Endothelial cell of umbilical vein (primary cell): Measurements from ENCODE around the gene SST. TPM values are rescaled to one million over a fixed set of nuclear protein-coding genes. Genes with fewer than 3 reads are reported as not detected.

ENCODE experiments used
- BruUV-seq: library from RNA; stranded (reverse); fragments of 400-500 nt; replicated peaks from 2 replicates; lab custom pipeline; 2021; lab: Mats Ljungman, UMichigan
- CTCF ChIA-PET: fragments of 300-600, 350-600 bp; sonication (Branson Sonifier 250); formaldehyde crosslinking; loops from one replicate; lab custom pipeline; 2021; ENCODE audit warnings: antibody characterized with exemption, inconsistent platforms; lab: Charles Lee
- POLR2A ChIA-PET: fragments of 300-600, 350-600 bp; sonication (Branson Sonifier 250); formaldehyde crosslinking; loops from one replicate; lab custom pipeline; 2021; ENCODE audit warnings: antibody characterized with exemption, inconsistent platforms; lab: Charles Lee
- DNase-seq: peaks from one replicate; pipeline ENCODE4 v3.0.0-alpha.2; 2011; ENCODE audit warnings: low read depth, low spot score
- FAIRE-seq: peaks from 2 replicates; lab custom pipeline; 2011; peaks lifted over from hg19 to GRCh38; lab: Jason Lieb, UNC
- H2AFZ ChIP-seq: 2 replicates; pipeline ENCODE4 v1.6.0; 2012; ENCODE audit warnings: low read depth, low read length, control low read depth, inconsistent platforms
- H3K27ac ChIP-seq: 2 replicates; pipeline ENCODE4 v1.5.1; 2011; ENCODE audit warnings: low read depth, mild to moderate bottlenecking, control low read depth, low read length, moderate library complexity; ENCODE audit not compliant: insufficient read depth
- H3K27me3 ChIP-seq, 2 experiments: 2 replicates each; pipeline versions ENCODE4 v1.6.0 to v1.6.1; 2011; ENCODE audit warnings: low read length in 2 of 2, mixed read lengths in 1 of 2; ENCODE audit not compliant: control insufficient read depth in 2 of 2, insufficient read depth in 2 of 2
- H3K36me3 ChIP-seq, 2 experiments: 2 replicates in 1 of 2; 3 replicates in 1 of 2; pipeline ENCODE4 v1.5.1; 2011; ENCODE audit warnings: low read length in 2 of 2, mild to moderate bottlenecking in 1 of 2, moderate library complexity in 1 of 2; ENCODE audit not compliant: control insufficient read depth in 2 of 2, insufficient read depth in 2 of 2; ENCODE audit errors: extremely low read depth in 1 of 2
- H3K4me1 ChIP-seq: 3 replicates; pipeline ENCODE4 v1.5.1; 2011; ENCODE audit warnings: mild to moderate bottlenecking, low read length; ENCODE audit not compliant: control insufficient read depth, insufficient read depth; ENCODE audit errors: extremely low read depth
- H3K4me2 ChIP-seq: 2 replicates; pipeline ENCODE4 v1.6.1; 2011; ENCODE audit warnings: low read length, control low read depth, mixed read lengths; ENCODE audit not compliant: insufficient read depth
- H3K4me3 ChIP-seq, 3 experiments: fragments of 200-600 bp in 1 of 3; sonication (generic), shearing (Covaris generic) in 1 of 3; replicated peaks in 1 of 3; 2 replicates each; pipeline ENCODE4 v1.5.1; 2011 to 2016; ENCODE audit warnings: control low read depth in 3 of 3, low read length in 3 of 3, mild to moderate bottlenecking in 2 of 3, inconsistent platforms in 1 of 3, low read depth in 1 of 3, moderate library complexity in 1 of 3; ENCODE audit not compliant: insufficient read depth in 1 of 3
- H3K79me2 ChIP-seq: 2 replicates; pipeline ENCODE4 v1.6.0; 2012; ENCODE audit warnings: low read length, inconsistent platforms; ENCODE audit not compliant: control insufficient read depth, insufficient read depth
- H3K9ac ChIP-seq: replicated peaks from 2 replicates; pipeline ENCODE3; 2011; ENCODE audit warnings: low read length, control low read depth; ENCODE audit not compliant: insufficient read depth; ENCODE audit errors: extremely low read depth
- H3K9me1 ChIP-seq: replicated peaks from 3 replicates; pipeline ENCODE4 v1.6.0; 2011; ENCODE audit warnings: mild to moderate bottlenecking, low read length; ENCODE audit not compliant: control insufficient read depth, insufficient read depth; ENCODE audit errors: extremely low read depth
- H3K9me3 ChIP-seq: replicated peaks from 2 replicates; pipeline ENCODE4 v1.5.1; 2012; ENCODE audit warnings: low read length, inconsistent platforms; ENCODE audit not compliant: control insufficient read depth, insufficient read depth
- H4K20me1 ChIP-seq: replicated peaks from 2 replicates; pipeline ENCODE3; 2011; ENCODE audit warnings: mild to moderate bottlenecking, low read length; ENCODE audit not compliant: control insufficient read depth, insufficient read depth; ENCODE audit errors: extremely low read depth
- EZH2 ChIP-seq: IDR thresholded peaks from 2 replicates; pipeline ENCODE4 v1.6.1; 2012; ENCODE audit warnings: borderline replicate concordance, low read depth, mild to moderate bottlenecking, moderate library complexity, low read length, inconsistent platforms; ENCODE audit not compliant: severe bottlenecking
- FOS ChIP-seq: IDR thresholded peaks from 2 replicates; pipeline ENCODE4 v1.6.1; 2011; ENCODE audit warnings: mild to moderate bottlenecking, low read length, moderate library complexity, borderline replicate concordance; ENCODE audit not compliant: insufficient read depth
- GATA2 ChIP-seq: IDR thresholded peaks from 2 replicates; pipeline ENCODE4 v1.7.0; 2011; ENCODE audit warnings: low read depth, mild to moderate bottlenecking, moderate library complexity, mixed read lengths, low read length; ENCODE audit not compliant: insufficient read length, insufficient read depth
- JUN ChIP-seq: IDR thresholded peaks from 2 replicates; pipeline ENCODE4 v1.6.1; 2011; ENCODE audit warnings: borderline replicate concordance, low read depth; ENCODE audit not compliant: insufficient read length, insufficient read depth
- MYC ChIP-seq: IDR thresholded peaks from one replicate; pipeline ENCODE4 v1.6.1; 2011; ENCODE audit warnings: mild to moderate bottlenecking, low read depth, low read length
- POLR2A ChIP-seq: IDR thresholded peaks from 2 replicates; pipeline ENCODE4 v1.6.1; 2012; ENCODE audit warnings: low read depth, mild to moderate bottlenecking, control low read depth, low read length
- POLR2AphosphoS5 ChIP-seq: IDR thresholded peaks from 2 replicates; pipeline ENCODE4 v1.6.1; 2012; ENCODE audit warnings: low read depth, mild to moderate bottlenecking, control low read depth, low read length, moderate library complexity; ENCODE audit not compliant: insufficient read depth
- dilution Hi-C: fragments of 300-500 bp; cut with MboI; formaldehyde crosslinking; loops from one replicate; pipeline ENCODE4 v1.15.0; 2019; ENCODE audit warnings: low sequenced_read_pairs; ENCODE audit not compliant: extremely low pct_ligation_motif_present
- intact Hi-C: fragments of 100-400 bp; cut with micrococcal nuclease; formaldehyde crosslinking; loops from one replicate; pipeline ENCODE4 v1.10.0; 2022
- polyA plus RNA-seq, 4 experiments: library from polyadenylated mRNA; depleted of rRNA in 3 of 4; stranded (reverse) in 3 of 4; unstranded in 1 of 4; fragments of >200 nt; gene quantifications; 2 replicates each; pipeline versions ENCODE4 v1.2.1 to v1.2.3, GENCODE V29; 2011 to 2012; ENCODE audit warnings: missing spikeins in 1 of 4
- total RNA-seq: library from RNA; stranded (reverse); gene quantifications from 2 replicates; pipeline ENCODE4 v1.2.3, GENCODE V29; 2021
- TF ChIP-seq, protein P1 (sequence below): IDR thresholded peaks from 2 replicates; pipeline ENCODE4 v1.6.1; 2011; ENCODE audit not compliant: insufficient read depth, insufficient read length
- TF ChIP-seq, protein P2 (sequence below), 2 donors: IDR thresholded peaks; 1 replicate in 1 of 2; 2 replicates in 1 of 2; pipeline ENCODE4 v1.5.1; 2011; ENCODE audit warnings: low read length in 2 of 2, mild to moderate bottlenecking in 2 of 2, moderate library complexity in 2 of 2, control low read depth in 1 of 2, inconsistent platforms in 1 of 2, low read depth in 1 of 2; ENCODE audit not compliant: insufficient read depth in 1 of 2; ENCODE audit errors: extremely low read depth in 1 of 2

The SST gene
- total and polyA plus RNA-seq, 2 donors (not counting 3 experiments of a cell fraction or from before 2014, with no cell fraction given), result not detected

DNA sequence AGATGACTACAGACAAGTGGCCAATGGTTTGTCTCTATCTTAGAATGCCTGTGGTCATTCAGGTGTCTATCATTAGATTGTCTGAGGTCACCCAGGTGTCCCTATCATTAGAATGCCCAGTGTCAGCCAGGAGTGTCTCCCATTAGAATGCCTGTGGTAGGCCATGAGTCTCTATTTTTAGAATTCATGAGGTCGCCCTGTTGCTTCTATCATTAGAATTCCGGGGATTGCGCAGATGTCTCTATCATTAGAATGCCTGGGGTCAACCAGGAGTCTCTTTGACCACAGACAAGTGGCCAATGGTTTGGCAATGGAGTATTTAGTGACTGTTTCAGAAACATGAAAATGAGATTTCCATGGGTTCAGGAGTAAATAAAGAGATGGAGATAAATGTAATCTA is 24.6 kb upstream of the SST start:
- Histone ChIP-seq H3K27ac (no peak overlapping the region), H3K9me1 (no peaks in the 10 kb centered on the region), H2AFZ (no peak overlapping the region), H3K9me3 (no peaks in the 10 kb centered on the region), H3K4me2 (no peak overlapping the region), H3K9ac (no peak overlapping the region), H3K4me3 (no peak overlapping the region), H3K4me1 (no peaks in the 10 kb centered on the region), H3K79me2 (no peaks in the 10 kb centered on the region), H4K20me1 (no peaks in the 10 kb centered on the region), H3K36me3 (no peaks in the 10 kb centered on the region), H3K27me3 (peaks cover 0 to 2% of the 10 kb centered on the region in 2 experiments)
- dilution Hi-C loops, result loop anchor here (25.0 kb wide), 1 partner anchor 382 kb away; no protein-coding TSS in a partner anchor
- ChIA-PET POLR2A (no interaction called here), CTCF (interaction anchor here (1.7 kb wide), 1 partner anchor 15 kb away, joined by 5 read pairs; no protein-coding TSS in a partner anchor)
- TF ChIP-seq EZH2 (no peak), FOS (no peak), JUN (no peak), GATA2 (no peak), MYC (no peak), POLR2AphosphoS5 (no peak), POLR2A (no peak)
- TF ChIP-seq, protein P1, sequence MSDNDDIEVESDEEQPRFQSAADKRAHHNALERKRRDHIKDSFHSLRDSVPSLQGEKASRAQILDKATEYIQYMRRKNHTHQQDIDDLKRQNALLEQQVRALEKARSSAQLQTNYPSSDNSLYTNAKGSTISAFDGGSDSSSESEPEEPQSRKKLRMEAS, result no peak
- TF ChIP-seq, protein P2, sequence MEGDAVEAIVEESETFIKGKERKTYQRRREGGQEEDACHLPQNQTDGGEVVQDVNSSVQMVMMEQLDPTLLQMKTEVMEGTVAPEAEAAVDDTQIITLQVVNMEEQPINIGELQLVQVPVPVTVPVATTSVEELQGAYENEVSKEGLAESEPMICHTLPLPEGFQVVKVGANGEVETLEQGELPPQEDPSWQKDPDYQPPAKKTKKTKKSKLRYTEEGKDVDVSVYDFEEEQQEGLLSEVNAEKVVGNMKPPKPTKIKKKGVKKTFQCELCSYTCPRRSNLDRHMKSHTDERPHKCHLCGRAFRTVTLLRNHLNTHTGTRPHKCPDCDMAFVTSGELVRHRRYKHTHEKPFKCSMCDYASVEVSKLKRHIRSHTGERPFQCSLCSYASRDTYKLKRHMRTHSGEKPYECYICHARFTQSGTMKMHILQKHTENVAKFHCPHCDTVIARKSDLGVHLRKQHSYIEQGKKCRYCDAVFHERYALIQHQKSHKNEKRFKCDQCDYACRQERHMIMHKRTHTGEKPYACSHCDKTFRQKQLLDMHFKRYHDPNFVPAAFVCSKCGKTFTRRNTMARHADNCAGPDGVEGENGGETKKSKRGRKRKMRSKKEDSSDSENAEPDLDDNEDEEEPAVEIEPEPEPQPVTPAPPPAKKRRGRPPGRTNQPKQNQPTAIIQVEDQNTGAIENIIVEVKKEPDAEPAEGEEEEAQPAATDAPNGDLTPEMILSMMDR (IDR thresholded peaks at IDR 0.05; ENCODE audit: extremely low read depth in 1 of 2, insufficient read depth in 1 of 2, low read depth in 1 of 2, low read length in 2 of 2), result no peak
- no TSS peak for BruUV-seq
- intact Hi-C loops, result no loop called here
- no peak for DNase-seq
- no peak for FAIRE-seq
